Measurements from ENCODE around the gene GPR18. TPM values are rescaled to one million over a fixed set of nuclear protein-coding genes. Genes with fewer than 3 reads are reported as not detected.

GPR18 gene
- total and polyA plus RNA-seq, 2 of the 13 experiments (the other 11 are each of a cell fraction or from before 2014, with no cell fraction given) = not detected

- TF ChIP-seq ZBTB7A (CRISPR knock-in tag; IDR thresholded peaks at IDR 0.05) = no peak
- no peak for TF ChIP-seq CENPBD1 (CRISPR knock-in tag; IDR thresholded peaks at IDR 0.05; ENCODE audit: borderline replicate concordance, low read depth)
- no peak for TF ChIP-seq ZNF747 (CRISPR knock-in tag; IDR thresholded peaks at IDR 0.05; ENCODE audit: borderline replicate concordance)
Observed at GRCh38 chr13:99221567-99222239, 36.5 kb downstream of the GPR18 start (continued).

- in situ Hi-C loops (cut with HindIII; ENCODE audit: extremely low pct_ligation_motif_present, low pct_unique_long_range_greater_than_20kb) = no loop called here
- H3K4me3 ChIP-seq (replicated peaks in 1 of 3; ENCODE audit: insufficient read depth in 1 of 3, low read depth in 2 of 3, low read length in 3 of 3) = no peak overlapping the region
- no peaks in the 10 kb centered on the region for H3K4me1 ChIP-seq (ENCODE audit: insufficient read depth, low read length)
- CTCF ChIA-PET (ENCODE audit: low intra/inter-chr PET ratio, low total read pairs) = no interaction called here
- no peak overlapping the region for H2AFZ ChIP-seq (ENCODE audit: low read length)
- H3K36me3 ChIP-seq (replicated peaks in 1 of 2; ENCODE audit: control insufficient read depth in 1 of 2, insufficient read depth in 2 of 2, low read length in 2 of 2) = peaks cover 0 to 11% of the 10 kb centered on the region in 2 experiments; a peak in 3 of 5 replicates
- no TSS peak for BruUV-seq (replicated peaks)
- H3K9ac ChIP-seq (ENCODE audit: insufficient read depth, low read depth, low read length) = no peak overlapping the region
- no peaks in the 10 kb centered on the region for H3K9me3 ChIP-seq (ENCODE audit: low read length)
- no peak for TF ChIP-seq MIXL1 (CRISPR knock-in tag; IDR thresholded peaks at IDR 0.05)
- no peak for TF ChIP-seq DRAP1 (CRISPR knock-in tag; IDR thresholded peaks at IDR 0.05)
- no peak for TF ChIP-seq ZNF691 (CRISPR knock-in tag; IDR thresholded peaks at IDR 0.05; ENCODE audit: borderline replicate concordance, low read depth)
- TF ChIP-seq ZFP91 (CRISPR knock-in tag; IDR thresholded peaks at IDR 0.05; ENCODE audit: borderline replicate concordance) = no peak
- no peak for TF ChIP-seq TBL1XR1 (IDR thresholded peaks at IDR 0.05; ENCODE audit: borderline replicate concordance, low read length, partially characterized antibody)
- TF ChIP-seq ZNF800 (CRISPR knock-in tag; IDR thresholded peaks at IDR 0.05) = no peak
- no peak for TF ChIP-seq ZNF232 (CRISPR knock-in tag; IDR thresholded peaks at IDR 0.05; ENCODE audit: borderline replicate concordance)
- no peak for TF ChIP-seq HNRNPK (IDR thresholded peaks at IDR 0.05; ENCODE audit: low read depth, low read length, poor library complexity, severe bottlenecking)
- no peak for TF ChIP-seq ZNF543 (CRISPR knock-in tag; IDR thresholded peaks at IDR 0.05)
- no peak for TF ChIP-seq PTBP1 (IDR thresholded peaks at IDR 0.05; ENCODE audit: low read depth, low read length, poor library complexity, severe bottlenecking)
- TF ChIP-seq SNAPC2 (CRISPR knock-in tag; IDR thresholded peaks at IDR 0.05) = no peak
- no peak for TF ChIP-seq RNF2 (conservative IDR thresholded peaks at IDR 0.05; ENCODE audit: low read depth)
- intact Hi-C loops (cut with micrococcal nuclease; ENCODE audit: unreplicated experiment) = no loop called here
- H4K20me1 ChIP-seq (ENCODE audit: insufficient read depth, low read length) = no peaks in the 10 kb centered on the region; the same call in none of the 2 replicates
- 81% methylated on average over 6 of the region's 6 CpGs for WGBS (ENCODE audit: low lambda C conversion rate)
- POLR2A ChIA-PET = no interaction called here
- no peak overlapping the region for H3K27ac ChIP-seq (ENCODE audit: extremely low read length, insufficient read depth, low read length)
- H3K4me2 ChIP-seq (ENCODE audit: low read depth, low read length) = no peak overlapping the region
- ATAC-seq (no peak), FAIRE-seq (no peak), DNase-seq (ENCODE audit: low spot score) (no peak)
- H3K79me2 ChIP-seq (ENCODE audit: insufficient read depth, low read length) = peaks cover 91% of the 10 kb centered on the region
- H3K27me3 ChIP-seq (ENCODE audit: control insufficient read depth in 1 of 2, insufficient read depth in 2 of 2, low read length in 2 of 2) = no peaks in the 10 kb centered on the region
Observed at GRCh38 chr13:99220199-99220935, 37.8 kb downstream of the GPR18 start.
